Parathyroid adenoma (tissue), 2 donors: Measurements from ENCODE around the gene LRRC55.

Source experiments
- H2AFZ ChIP-seq: fragments of 300-600 bp; sonication (generic); one replicate; pipeline ENCODE4 v1.7.0; 2017; ENCODE audit warnings: antibody characterized with exemption, mild to moderate bottlenecking
- H3K27ac ChIP-seq: fragments of 300-600 bp; sonication (generic); one replicate; pipeline ENCODE4 v1.7.0; 2017
- H3K27me3 ChIP-seq: fragments of 300-600 bp; sonication (generic); one replicate; pipeline ENCODE4 v1.7.0; 2017; ENCODE audit warnings: low read length; ENCODE audit not compliant: control insufficient read depth, insufficient read depth
- H3K36me3 ChIP-seq: fragments of 300-600 bp; sonication (generic); one replicate; pipeline ENCODE4 v1.7.0; 2017; ENCODE audit warnings: low read length; ENCODE audit not compliant: control insufficient read depth, insufficient read depth
- H3K4me1 ChIP-seq: fragments of 300-600 bp; sonication (generic); one replicate; pipeline ENCODE4 v1.7.0; 2017; ENCODE audit warnings: control low read depth
- H3K4me2 ChIP-seq: fragments of 300-600 bp; sonication (generic); one replicate; pipeline ENCODE4 v1.7.0; 2017; ENCODE audit warnings: low read length
- H3K4me3 ChIP-seq: fragments of 300-600 bp; sonication (generic); one replicate; pipeline ENCODE4 v1.7.0; 2017; ENCODE audit warnings: low read depth, low read length
- H3K79me2 ChIP-seq: fragments of 300-600 bp; sonication (generic); one replicate; pipeline ENCODE4 v1.7.0; 2017; ENCODE audit warnings: control low read depth
- H3K9ac ChIP-seq: fragments of 300-600 bp; sonication (generic); one replicate; pipeline ENCODE4 v1.7.0; 2017; ENCODE audit warnings: mild to moderate bottlenecking
- H3K9me3 ChIP-seq: fragments of 300-600 bp; sonication (generic); one replicate; pipeline ENCODE4 v1.7.0; 2017; ENCODE audit warnings: low read length; ENCODE audit not compliant: control insufficient read depth
- CTCF ChIP-seq: fragments of 300-600 bp; sonication (generic); IDR thresholded peaks from one replicate; pipeline ENCODE4 v1.7.0; 2017; ENCODE audit warnings: antibody characterized with exemption, mild to moderate bottlenecking
- donor health status: primary hyperparathyroidism.

LRRC55 gene

GRCh38 chr11:57174656-57175055 lies 7.1 kb upstream of the LRRC55 start:
- Histone ChIP-seq H2AFZ (no peak overlapping the region), H3K27ac (no peak overlapping the region), H3K4me3 (no peak overlapping the region), H3K4me2 (no peak overlapping the region), H3K79me2 (no peaks in the 10 kb centered on the region), H3K36me3 (no peaks in the 10 kb centered on the region), H3K4me1 (no peaks in the 10 kb centered on the region), H3K9me3 (no peaks in the 10 kb centered on the region), H3K27me3 (no peaks in the 10 kb centered on the region), H3K9ac (no peak overlapping the region)
- TF ChIP-seq CTCF, result no peak

- no peaks in the 10 kb centered on the region for H3K9me3 ChIP-seq
- no peaks in the 10 kb centered on the region for H3K79me2 ChIP-seq
- H3K36me3 ChIP-seq, result no peaks in the 10 kb centered on the region
- H3K4me3 ChIP-seq, result no peak overlapping the region
- no peak overlapping the region for H3K9ac ChIP-seq
- H3K27me3 ChIP-seq, result no peaks in the 10 kb centered on the region
- no peak overlapping the region for H3K27ac ChIP-seq
- H3K4me1 ChIP-seq, result no peaks in the 10 kb centered on the region
- H3K4me2 ChIP-seq, result no peak overlapping the region
- TF ChIP-seq CTCF, result no peak
- H2AFZ ChIP-seq, result no peak overlapping the region
These were observed 6.3 kb upstream of the LRRC55 start for GRCh38 chr11:57175478-57175877.

- no peaks in the 10 kb centered on the region for H3K79me2 ChIP-seq
- H2AFZ ChIP-seq, result no peak overlapping the region
- H3K27ac ChIP-seq, result no peak overlapping the region
- H3K9ac ChIP-seq, result no peak overlapping the region
- H3K4me3 ChIP-seq, result no peak overlapping the region
- H3K4me2 ChIP-seq, result no peak overlapping the region
- H3K36me3 ChIP-seq, result no peaks in the 10 kb centered on the region
- H3K27me3 ChIP-seq, result no peaks in the 10 kb centered on the region
- TF ChIP-seq CTCF, result no peak
- no peaks in the 10 kb centered on the region for H3K4me1 ChIP-seq
- no peaks in the 10 kb centered on the region for H3K9me3 ChIP-seq
These were observed 3.4 kb upstream of the LRRC55 start for GRCh38 chr11:57178334-57178733.

- Histone ChIP-seq H3K9ac (no peak overlapping the region), H3K4me1 (no peaks in the 10 kb centered on the region), H3K27me3 (no peaks in the 10 kb centered on the region), H3K4me3 (no peak overlapping the region), H3K79me2 (no peaks in the 10 kb centered on the region), H3K4me2 (no peak overlapping the region), H3K27ac (no peak overlapping the region), H3K9me3 (no peaks in the 10 kb centered on the region), H2AFZ (no peak overlapping the region), H3K36me3 (no peaks in the 10 kb centered on the region)
- no peak for TF ChIP-seq CTCF
These were observed 2.1 kb upstream of the LRRC55 start for GRCh38 chr11:57179681-57180080.

GRCh38 chr11:57180081-57180561 lies 1.6 kb upstream of the LRRC55 start:
- H3K79me2 ChIP-seq, result no peaks in the 10 kb centered on the region
- H3K4me3 ChIP-seq, result no peak overlapping the region
- H2AFZ ChIP-seq, result no peak overlapping the region
- no peak for TF ChIP-seq CTCF
- H3K36me3 ChIP-seq, result no peaks in the 10 kb centered on the region
- no peak overlapping the region for H3K9ac ChIP-seq
- H3K4me2 ChIP-seq, result no peak overlapping the region
- no peaks in the 10 kb centered on the region for H3K27me3 ChIP-seq
- no peak overlapping the region for H3K27ac ChIP-seq
- no peaks in the 10 kb centered on the region for H3K9me3 ChIP-seq
- no peaks in the 10 kb centered on the region for H3K4me1 ChIP-seq
